ENCODE data around the gene PFN4. TPM values are rescaled to one million over a fixed set of nuclear protein-coding genes. Genes with fewer than 3 reads are reported as not detected.

The PFN4 gene, protein sequence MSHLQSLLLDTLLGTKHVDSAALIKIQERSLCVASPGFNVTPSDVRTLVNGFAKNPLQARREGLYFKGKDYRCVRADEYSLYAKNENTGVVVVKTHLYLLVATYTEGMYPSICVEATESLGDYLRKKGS
- under 1 TPM in 1 of 4 donors, not detected in 3; 0.80 TPM for total RNA-seq

DNA sequence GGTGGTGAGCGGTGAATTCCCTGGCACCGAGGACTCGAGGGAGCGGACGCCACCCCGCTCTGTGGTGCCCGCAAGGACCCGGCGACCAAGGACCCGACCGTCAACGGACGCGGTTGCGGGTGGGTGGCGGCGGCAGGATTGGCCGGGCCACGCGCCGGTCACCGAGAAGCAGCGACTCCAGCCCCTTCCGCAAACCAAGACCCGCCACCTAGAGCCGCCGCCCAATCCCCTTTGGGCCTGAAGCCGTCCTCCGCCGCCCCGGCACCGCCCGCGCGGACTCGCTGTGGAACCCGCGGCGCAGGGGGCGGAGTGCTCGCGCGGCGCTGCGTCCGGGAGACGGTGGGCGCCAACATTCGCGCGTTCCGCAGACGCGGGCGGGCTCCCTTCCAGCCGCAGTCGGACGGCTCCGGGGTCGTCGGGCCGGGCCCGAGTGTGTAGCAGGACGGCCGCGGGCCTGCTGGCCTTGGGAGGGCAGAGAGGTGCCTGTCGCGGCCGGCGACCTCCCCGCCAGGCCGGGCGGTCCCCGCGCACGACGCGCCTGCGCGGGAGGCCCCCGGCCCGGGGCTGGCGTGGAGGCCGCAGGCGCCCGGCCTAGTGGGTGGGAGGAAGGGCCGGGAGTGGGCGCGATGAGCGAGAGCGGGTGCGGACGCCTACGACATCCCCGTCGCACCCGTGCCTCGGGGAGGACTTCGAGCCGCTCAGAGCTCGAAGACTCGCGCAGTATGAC, at the start of gene PFN4, which contains the start of gene FAM228B:
Gene PFN4, minus strand, starts transcription at position 140 of the 727 bp plus-strand sequence. CDS start 799 bp downstream, outside the sequence.
Gene FAM228B, plus strand, starts transcription at position 275 of the 727 bp plus-strand sequence. CDS start 893 bp downstream, outside the sequence.
- peak within 1 kb of the TSS; percentile 70 to 73 (median 73) for H3K4me3 ChIP-seq
- WGBS, 2 donors (ENCODE audit: low coverage in 1 of 2), result 0% methylated on average over 102 of the region's 103 CpGs; no CpG with 5 or more reads in 1 of the 2 donors
- in situ Hi-C loops (cut with MboI; ENCODE audit: low pct_ligation_motif_present in 1 of 4, low pct_unique_long_range_greater_than_20kb in 1 of 4, low sequenced_read_pairs in 3 of 4), result no loop called here
- DNase-seq, result peak; percentile 90
- H3K9me3 ChIP-seq, result no peaks in the 10 kb centered on the region
- intact Hi-C loops (cut with DNase I; ENCODE audit: low total_unique reads), result no loop called here
- H3K36me3 ChIP-seq, result no peaks in the 10 kb centered on the region
- no peaks in the 10 kb centered on the region for H3K27me3 ChIP-seq
- H3K27ac ChIP-seq, result peak within 1 kb of the TSS; percentile 87 to 91 (median 88)
- TF ChIP-seq POLR2AphosphoS5 (IDR thresholded peaks at IDR 0.05) (peak; percentile 60 to 88 (median 84)), POLR2A (IDR thresholded peaks at IDR 0.05) (peak; percentile 72), EP300 (IDR thresholded peaks at IDR 0.05; ENCODE audit: low read depth) (no peak)
- TF ChIP-seq, protein P1, sequence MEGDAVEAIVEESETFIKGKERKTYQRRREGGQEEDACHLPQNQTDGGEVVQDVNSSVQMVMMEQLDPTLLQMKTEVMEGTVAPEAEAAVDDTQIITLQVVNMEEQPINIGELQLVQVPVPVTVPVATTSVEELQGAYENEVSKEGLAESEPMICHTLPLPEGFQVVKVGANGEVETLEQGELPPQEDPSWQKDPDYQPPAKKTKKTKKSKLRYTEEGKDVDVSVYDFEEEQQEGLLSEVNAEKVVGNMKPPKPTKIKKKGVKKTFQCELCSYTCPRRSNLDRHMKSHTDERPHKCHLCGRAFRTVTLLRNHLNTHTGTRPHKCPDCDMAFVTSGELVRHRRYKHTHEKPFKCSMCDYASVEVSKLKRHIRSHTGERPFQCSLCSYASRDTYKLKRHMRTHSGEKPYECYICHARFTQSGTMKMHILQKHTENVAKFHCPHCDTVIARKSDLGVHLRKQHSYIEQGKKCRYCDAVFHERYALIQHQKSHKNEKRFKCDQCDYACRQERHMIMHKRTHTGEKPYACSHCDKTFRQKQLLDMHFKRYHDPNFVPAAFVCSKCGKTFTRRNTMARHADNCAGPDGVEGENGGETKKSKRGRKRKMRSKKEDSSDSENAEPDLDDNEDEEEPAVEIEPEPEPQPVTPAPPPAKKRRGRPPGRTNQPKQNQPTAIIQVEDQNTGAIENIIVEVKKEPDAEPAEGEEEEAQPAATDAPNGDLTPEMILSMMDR (IDR thresholded peaks at IDR 0.05), result no peak
- H3K4me1 ChIP-seq, result peaks cover 0 to 19% (median 8%) of the 10 kb centered on the region in 4 donors

DNA sequence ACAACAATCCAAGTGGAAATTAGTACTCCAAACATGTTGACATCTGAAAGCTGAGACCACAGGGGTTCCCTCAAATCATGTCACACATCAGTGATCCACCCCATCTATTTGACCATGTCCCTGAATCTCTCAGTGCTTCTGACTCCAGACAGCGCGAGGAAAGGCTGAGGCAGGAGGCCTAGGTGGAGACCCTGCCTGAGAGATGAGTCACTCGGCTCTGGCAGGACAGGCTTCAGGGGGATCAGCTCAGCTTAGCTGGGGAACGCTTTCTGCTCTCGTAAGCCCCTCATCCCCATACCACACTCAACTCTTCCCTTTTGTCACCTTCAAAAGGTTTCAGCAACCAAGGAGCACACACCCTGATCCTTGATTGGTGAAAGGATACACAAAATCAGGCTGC, 45.9 kb upstream of the PFN4 start:
- Histone ChIP-seq H3K4me1 (no peaks in the 10 kb centered on the region), H3K4me3 (no peak overlapping the region), H3K27me3 (no peaks in the 10 kb centered on the region), H3K27ac (no peak overlapping the region), H3K9me3 (no peaks in the 10 kb centered on the region), H3K36me3 (no peaks in the 10 kb centered on the region)
- intact Hi-C loops (cut with DNase I; ENCODE audit: low total_unique reads) (no loop called here), in situ Hi-C loops (cut with MboI; ENCODE audit: low pct_ligation_motif_present in 1 of 4, low pct_unique_long_range_greater_than_20kb in 1 of 4, low sequenced_read_pairs in 3 of 4) (no loop called here)
- 84% methylated on average over 5 of the region's 5 CpGs; no CpG with 5 or more reads in 1 of the 2 donors for WGBS, 2 donors (ENCODE audit: low coverage in 1 of 2)
- TF ChIP-seq, protein P1 (IDR thresholded peaks at IDR 0.05), result no peak
- TF ChIP-seq EP300 (IDR thresholded peaks at IDR 0.05; ENCODE audit: low read depth) (no peak), POLR2AphosphoS5 (IDR thresholded peaks at IDR 0.05) (no peak), POLR2A (IDR thresholded peaks at IDR 0.05) (no peak)
- DNase-seq, result no peak

DNA sequence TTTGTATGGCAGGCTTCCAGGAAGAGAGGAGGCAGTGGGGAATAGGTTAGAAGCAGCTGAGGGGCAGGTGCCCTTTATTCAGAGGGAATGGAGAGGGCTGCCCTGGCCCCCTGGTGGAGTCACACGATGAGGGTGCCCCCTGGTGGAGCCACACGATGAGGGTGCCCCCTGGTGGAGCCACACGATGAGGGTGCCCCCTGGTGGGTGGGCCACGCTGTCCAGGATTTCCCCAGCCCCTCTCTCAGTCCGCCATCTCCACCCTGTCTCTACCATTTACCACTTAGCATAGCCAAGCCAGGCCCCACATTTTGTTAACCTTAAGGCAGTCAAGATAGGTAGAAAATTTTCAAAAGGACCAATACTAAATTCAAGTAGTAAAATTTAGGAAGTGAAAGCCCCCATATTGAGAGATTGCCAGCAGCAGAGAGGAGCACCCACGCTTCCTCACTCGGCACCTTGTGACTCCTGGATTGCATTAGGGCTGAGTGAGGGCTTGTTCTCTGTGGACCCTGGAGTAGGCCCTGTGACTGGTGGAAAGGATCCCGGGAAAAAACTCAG, 41.4 kb upstream of the PFN4 start:
- H3K9me3 ChIP-seq, result no peaks in the 10 kb centered on the region
- H3K27ac ChIP-seq, result no peak overlapping the region
- TF ChIP-seq, protein P1 (IDR thresholded peaks at IDR 0.05), result peak; percentile 28 to 76 (median 58)
- no peak for TF ChIP-seq EP300 (IDR thresholded peaks at IDR 0.05; ENCODE audit: low read depth)
- TF ChIP-seq POLR2AphosphoS5 (IDR thresholded peaks at IDR 0.05), result no peak
- no peaks in the 10 kb centered on the region for H3K36me3 ChIP-seq
- no peaks in the 10 kb centered on the region for H3K4me1 ChIP-seq
- intact Hi-C loops (cut with DNase I; ENCODE audit: low total_unique reads), result no loop called here
- in situ Hi-C loops (cut with MboI; ENCODE audit: low pct_ligation_motif_present in 1 of 4, low pct_unique_long_range_greater_than_20kb in 1 of 4, low sequenced_read_pairs in 3 of 4), result no loop called here
- H3K4me3 ChIP-seq, result no peak overlapping the region
- DNase-seq, result peak; percentile 26
- H3K27me3 ChIP-seq, result no peaks in the 10 kb centered on the region
- WGBS, 2 donors (ENCODE audit: low coverage in 1 of 2), result 51 to 53% methylated on average over 2 to 8 of the region's 8 CpGs

DNA sequence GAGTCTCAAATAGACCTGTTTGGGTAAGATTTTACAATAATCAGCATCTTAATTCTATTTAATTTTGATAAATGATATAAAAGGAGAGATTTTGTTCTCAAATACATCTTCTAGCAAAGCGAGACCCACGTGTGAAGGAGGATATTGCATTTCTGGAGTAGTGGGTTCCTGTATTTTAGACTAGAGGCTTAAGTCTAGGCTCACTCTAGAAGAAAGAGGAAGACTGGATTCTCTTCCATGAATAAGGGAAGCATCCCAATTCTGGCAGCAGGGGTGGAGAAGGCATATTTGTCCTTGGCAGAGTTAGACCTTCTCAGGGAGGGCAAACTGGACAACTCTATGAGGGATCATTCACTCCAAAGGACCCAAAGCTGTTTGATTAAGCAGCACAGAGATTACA, 40.5 kb upstream of the PFN4 start:
- WGBS, 2 donors (ENCODE audit: low coverage in 1 of 2), result 85 to 89% methylated on average over 2 of the region's 2 CpGs
- in situ Hi-C loops (cut with MboI; ENCODE audit: low pct_ligation_motif_present in 1 of 4, low pct_unique_long_range_greater_than_20kb in 1 of 4, low sequenced_read_pairs in 3 of 4) (no loop called here), intact Hi-C loops (cut with DNase I; ENCODE audit: low total_unique reads) (no loop called here)
- Histone ChIP-seq H3K9me3 (no peaks in the 10 kb centered on the region), H3K27ac (no peak overlapping the region), H3K4me3 (no peak overlapping the region), H3K4me1 (no peaks in the 10 kb centered on the region), H3K36me3 (no peaks in the 10 kb centered on the region), H3K27me3 (no peaks in the 10 kb centered on the region)
- no peak for DNase-seq
- TF ChIP-seq, protein P1 (IDR thresholded peaks at IDR 0.05), result no peak
- TF ChIP-seq EP300 (IDR thresholded peaks at IDR 0.05; ENCODE audit: low read depth), result no peak
- TF ChIP-seq POLR2A (IDR thresholded peaks at IDR 0.05), result no peak
- TF ChIP-seq POLR2AphosphoS5 (IDR thresholded peaks at IDR 0.05), result no peak
